Natural killer cell (primary cell): ENCODE measurements around the gene CMYA5. TPM values are rescaled to one million over a fixed set of nuclear protein-coding genes. Genes with fewer than 3 reads are reported as not detected.

Experiments used
- ATAC-seq, 3 donors: fragments of 150-1000 bp in 2 of 3; fragments of 200-7000 bp in 1 of 3; cut with Tn5 transposase; 1 replicate in 1 of 3; 2 replicates in 2 of 3; pipeline ENCODE4 v1.10.0; 2021; ENCODE audit warnings: mild to moderate bottlenecking in 2 of 3, moderate library complexity in 2 of 3
- DNase-seq, 2 donors: peaks; one replicate each; pipeline versions ENCODE4 v3.0.0 to v3.0.0-alpha.2; 2013 to 2021; ENCODE audit warnings: mixed read lengths in 1 of 2
- H3K27ac ChIP-seq: one replicate; pipeline ENCODE4 v1.5.1; 2013; ENCODE audit warnings: mild to moderate bottlenecking, low read length
- H3K27me3 ChIP-seq: one replicate; pipeline ENCODE4 v1.6.1; 2013; ENCODE audit warnings: low read length; ENCODE audit not compliant: control insufficient read depth, insufficient read depth
- H3K36me3 ChIP-seq: one replicate; pipeline ENCODE4 v1.6.1; 2013; ENCODE audit warnings: low read length; ENCODE audit not compliant: control insufficient read depth, insufficient read depth
- H3K4me1 ChIP-seq: one replicate; pipeline ENCODE4 v1.6.1; 2013; ENCODE audit warnings: low read length; ENCODE audit not compliant: control insufficient read depth, insufficient read depth
- H3K4me3 ChIP-seq: one replicate; pipeline ENCODE4 v1.5.1; 2013; ENCODE audit warnings: low read length
- H3K9me3 ChIP-seq: one replicate; pipeline ENCODE4 v1.6.1; 2013; ENCODE audit warnings: low read length; ENCODE audit not compliant: control insufficient read depth, insufficient read depth
- H3K27ac Mint-ChIP-seq, 2 donors: one replicate each; pipeline ENCODE4 v1.8.0; 2022; ENCODE audit warnings: mild to moderate bottlenecking in 2 of 2, mixed read lengths in 2 of 2, moderate library complexity in 1 of 2
- H3K27me3 Mint-ChIP-seq, 2 donors: one replicate each; pipeline ENCODE4 v1.8.0; 2022; ENCODE audit warnings: low read depth in 2 of 2, mixed read lengths in 2 of 2
- H3K36me3 Mint-ChIP-seq: one replicate; pipeline ENCODE4 v1.8.0; 2022; ENCODE audit warnings: mixed read lengths
- H3K4me1 Mint-ChIP-seq, 2 donors: one replicate each; pipeline ENCODE4 v1.8.0; 2022; ENCODE audit warnings: mixed read lengths in 2 of 2
- H3K4me3 Mint-ChIP-seq: one replicate; pipeline ENCODE4 v1.8.0; 2022; ENCODE audit warnings: mild to moderate bottlenecking, moderate library complexity, mixed read lengths
- H3K9me3 Mint-ChIP-seq, 2 donors: one replicate each; pipeline ENCODE4 v1.8.0; 2022; ENCODE audit warnings: mixed read lengths in 2 of 2
- WGBS: methylation state at CpG from one replicate; pipeline ENCODE4 v1.1.7; 2013; ENCODE audit warnings: missing lambda C conversion rate; ENCODE audit not compliant: insufficient coverage; 5-methylcytosine and 5-hydroxymethylcytosine counted together
- intact Hi-C: fragments of 100-400 bp; cut with micrococcal nuclease; formaldehyde crosslinking; loops from one replicate; pipeline ENCODE4 v1.14.2; 2022
- total RNA-seq, 4 donors: library from RNA; stranded (reverse); fragments of 120-200 nt in 1 of 4; gene quantifications; one replicate each; pipeline versions ENCODE4 v1.2.3 to v1.2.4, GENCODE V29; 2013 to 2022
- TF ChIP-seq, protein P1 (sequence below): fragments of 200-600 bp; IDR thresholded peaks from one replicate; pipeline ENCODE4 v1.8.0; 2022; ENCODE audit warnings: antibody characterized with exemption

CMYA5 gene
- total RNA-seq, 3 donors from 2014 or later (not counting 1 experiment from before 2014, with no cell fraction given) = 0.53 to 0.93 (median 0.71) TPM

DNA sequence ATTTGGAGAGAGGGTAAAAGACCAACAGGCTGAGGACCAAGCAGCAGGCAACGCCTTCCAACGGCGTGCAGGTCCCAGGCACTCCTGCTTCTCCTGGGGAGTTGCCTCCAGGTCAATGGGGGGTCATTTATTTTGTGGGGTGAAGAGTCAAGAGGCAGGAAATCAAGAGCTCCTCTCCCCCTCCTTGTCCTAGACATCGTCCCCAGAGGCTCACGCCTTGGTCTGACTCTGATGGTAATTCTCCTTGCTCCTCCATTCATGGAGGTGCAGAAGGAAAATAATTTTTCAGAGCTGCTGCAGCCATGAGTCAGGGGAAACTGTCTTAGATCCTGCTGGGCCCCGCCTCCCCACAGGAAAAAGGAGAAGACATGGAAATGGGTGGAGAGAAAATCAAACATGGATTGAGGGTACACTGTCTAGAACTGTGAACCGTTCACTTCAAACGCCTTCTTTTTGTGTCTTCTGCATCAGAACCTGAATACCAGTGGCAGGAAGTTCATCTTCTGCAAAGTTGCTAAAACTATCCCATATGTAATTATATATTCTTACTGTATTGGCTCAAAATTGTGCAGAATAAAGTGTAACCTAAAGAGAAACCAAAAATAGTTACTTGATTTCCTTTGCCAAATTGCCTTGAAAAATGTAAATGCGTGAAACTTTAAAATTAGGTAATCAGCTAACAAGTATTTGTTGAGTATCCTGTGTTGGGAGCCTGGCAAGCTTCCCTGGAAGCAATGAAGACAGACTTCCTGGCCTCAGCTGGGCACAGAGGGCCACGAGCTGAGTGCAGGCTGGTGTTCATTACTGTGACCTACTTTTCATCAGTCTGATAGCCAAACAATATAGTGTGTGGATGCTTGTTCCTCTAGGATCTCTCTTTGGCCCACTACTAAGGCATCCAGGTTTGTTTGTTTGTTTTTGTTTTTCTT lies 142.0 kb downstream of the CMYA5 start:
- no peak for ATAC-seq
- H3K36me3 Mint-ChIP-seq = no peaks in the 10 kb centered on the region

DNA sequence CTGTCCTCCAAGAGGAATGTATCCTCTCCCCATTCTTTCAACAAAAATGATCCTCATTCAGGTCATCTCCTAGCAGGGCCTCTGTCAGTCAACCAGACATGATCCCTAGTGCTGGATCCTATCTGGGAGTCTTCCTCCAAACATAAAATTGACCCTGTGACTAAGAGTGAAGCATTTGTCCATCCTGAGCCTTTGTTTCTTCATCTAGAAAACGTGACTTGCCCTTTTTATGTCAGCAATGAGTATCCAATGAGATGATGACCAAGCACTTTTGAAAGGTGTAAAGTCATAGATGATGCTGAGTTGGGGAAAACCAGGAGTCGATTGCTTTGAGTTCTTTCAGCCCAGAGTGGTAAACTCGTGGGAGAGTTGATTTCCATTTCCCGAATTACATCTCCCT lies 143.3 kb downstream of the CMYA5 start:
- H3K27me3 Mint-ChIP-seq = peaks cover 4 to 16% of the 10 kb centered on the region in 2 donors
- DNase-seq (no peak), ATAC-seq (no peak)
- H3K9me3 Mint-ChIP-seq = no peaks in the 10 kb centered on the region
- H3K9me3 ChIP-seq = no peaks in the 10 kb centered on the region
- H3K4me3 Mint-ChIP-seq = no peak overlapping the region
- H3K27ac ChIP-seq = no peak overlapping the region
- TF ChIP-seq, protein P1, sequence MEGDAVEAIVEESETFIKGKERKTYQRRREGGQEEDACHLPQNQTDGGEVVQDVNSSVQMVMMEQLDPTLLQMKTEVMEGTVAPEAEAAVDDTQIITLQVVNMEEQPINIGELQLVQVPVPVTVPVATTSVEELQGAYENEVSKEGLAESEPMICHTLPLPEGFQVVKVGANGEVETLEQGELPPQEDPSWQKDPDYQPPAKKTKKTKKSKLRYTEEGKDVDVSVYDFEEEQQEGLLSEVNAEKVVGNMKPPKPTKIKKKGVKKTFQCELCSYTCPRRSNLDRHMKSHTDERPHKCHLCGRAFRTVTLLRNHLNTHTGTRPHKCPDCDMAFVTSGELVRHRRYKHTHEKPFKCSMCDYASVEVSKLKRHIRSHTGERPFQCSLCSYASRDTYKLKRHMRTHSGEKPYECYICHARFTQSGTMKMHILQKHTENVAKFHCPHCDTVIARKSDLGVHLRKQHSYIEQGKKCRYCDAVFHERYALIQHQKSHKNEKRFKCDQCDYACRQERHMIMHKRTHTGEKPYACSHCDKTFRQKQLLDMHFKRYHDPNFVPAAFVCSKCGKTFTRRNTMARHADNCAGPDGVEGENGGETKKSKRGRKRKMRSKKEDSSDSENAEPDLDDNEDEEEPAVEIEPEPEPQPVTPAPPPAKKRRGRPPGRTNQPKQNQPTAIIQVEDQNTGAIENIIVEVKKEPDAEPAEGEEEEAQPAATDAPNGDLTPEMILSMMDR = no peak
- no peaks in the 10 kb centered on the region for H3K4me1 ChIP-seq
- H3K4me3 ChIP-seq = no peak overlapping the region
- H3K36me3 ChIP-seq = no peaks in the 10 kb centered on the region
- H3K36me3 Mint-ChIP-seq = no peaks in the 10 kb centered on the region
- no peaks in the 10 kb centered on the region for H3K27me3 ChIP-seq
- H3K27ac Mint-ChIP-seq = no peak overlapping the region
- intact Hi-C loops = no loop called here
- no peaks in the 10 kb centered on the region for H3K4me1 Mint-ChIP-seq
- 74% methylated on average over 4 of the region's 4 CpGs for WGBS

More for the DNA sequence above, 142.0 kb downstream of the CMYA5 start:
- no peak overlapping the region for H3K27ac Mint-ChIP-seq
- no peaks in the 10 kb centered on the region for H3K4me1 ChIP-seq
- no peaks in the 10 kb centered on the region for H3K36me3 ChIP-seq
- DNase-seq = no peak
- no peak overlapping the region for H3K4me3 ChIP-seq
- TF ChIP-seq, protein P1 = no peak
- H3K9me3 Mint-ChIP-seq = no peaks in the 10 kb centered on the region
- no peaks in the 10 kb centered on the region for H3K27me3 ChIP-seq
- H3K27me3 Mint-ChIP-seq = peaks cover 4 to 16% of the 10 kb centered on the region in 2 donors
- H3K9me3 ChIP-seq = no peaks in the 10 kb centered on the region
- intact Hi-C loops = no loop called here
- no peak overlapping the region for H3K4me3 Mint-ChIP-seq
- no peaks in the 10 kb centered on the region for H3K4me1 Mint-ChIP-seq
- WGBS = 84% methylated on average over 10 of the region's 10 CpGs
- no peak overlapping the region for H3K27ac ChIP-seq

DNA sequence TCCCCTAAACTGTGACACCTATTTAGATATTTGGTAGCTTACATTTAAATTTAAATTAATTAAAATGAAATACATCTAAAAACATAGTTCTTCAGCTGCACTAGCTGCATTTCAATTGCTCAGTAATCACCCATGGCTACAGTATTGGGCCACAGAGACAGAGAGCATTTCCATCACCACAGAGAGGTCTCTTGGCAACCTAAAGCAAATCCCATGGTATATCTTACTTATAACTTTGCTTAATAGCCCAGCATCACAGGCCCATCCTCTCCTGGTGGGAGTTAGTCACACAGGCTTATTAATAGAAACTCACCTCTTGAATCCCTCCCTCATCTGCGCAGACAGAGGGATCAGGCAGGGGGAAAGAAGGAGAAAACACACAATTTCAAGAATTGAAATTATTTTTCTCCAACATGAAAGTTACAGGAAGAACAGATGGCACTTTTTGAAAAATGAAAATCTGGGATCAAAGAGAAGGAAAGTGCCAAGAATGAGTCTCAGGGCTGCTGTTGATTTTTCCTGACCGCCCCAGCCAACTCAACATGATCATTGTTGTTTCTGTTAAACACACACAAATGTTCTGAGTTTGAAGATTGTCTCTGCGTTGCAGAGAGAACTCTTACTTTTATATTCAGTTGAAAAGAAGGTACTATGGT lies 144.6 kb downstream of the CMYA5 start:
- no peaks in the 10 kb centered on the region for H3K27me3 ChIP-seq
- no peaks in the 10 kb centered on the region for H3K36me3 ChIP-seq
- no peak overlapping the region for H3K4me3 Mint-ChIP-seq
- WGBS = 100% methylated on average over 2 of the region's 3 CpGs
- no peaks in the 10 kb centered on the region for H3K4me1 ChIP-seq
- H3K27ac Mint-ChIP-seq = no peak overlapping the region
- peaks cover 7 to 14% of the 10 kb centered on the region in 2 donors for H3K27me3 Mint-ChIP-seq
- TF ChIP-seq, protein P1 = no peak
- H3K9me3 Mint-ChIP-seq = no peaks in the 10 kb centered on the region
- DNase-seq (no peak), ATAC-seq (no peak)
- no peaks in the 10 kb centered on the region for H3K4me1 Mint-ChIP-seq
- H3K9me3 ChIP-seq = no peaks in the 10 kb centered on the region
- H3K4me3 ChIP-seq = no peak overlapping the region
- no peak overlapping the region for H3K27ac ChIP-seq
- no peaks in the 10 kb centered on the region for H3K36me3 Mint-ChIP-seq
- intact Hi-C loops = no loop called here
